PFSK-1 (cell line): ENCODE results near the gene SORCS1.

ENCODE experiments used
- FOXP2 ChIP-seq: optimal IDR thresholded peaks from 2 replicates; pipeline ENCODE3; 2011; ENCODE audit warnings: borderline replicate concordance, control low read depth, inconsistent platforms; ENCODE audit not compliant: insufficient read depth; ENCODE audit errors: extremely low read length, extremely low read depth
- POLR2AphosphoS5 ChIP-seq: IDR thresholded peaks from 2 replicates; pipeline ENCODE4 v1.6.1; 2012; ENCODE audit warnings: low read depth, mild to moderate bottlenecking, control low read depth, low read length, moderate library complexity
- REST ChIP-seq, 2 experiments: IDR thresholded peaks; 2 replicates each; pipeline versions ENCODE4 v1.6.1 to v1.8.0; 2011 to 2012; ENCODE audit warnings: low read depth in 2 of 2, low read length in 2 of 2, control low read depth in 1 of 2, inconsistent platforms in 1 of 2, mild to moderate bottlenecking in 1 of 2, moderate library complexity in 1 of 2; ENCODE audit not compliant: insufficient read depth in 1 of 2
- SIN3A ChIP-seq: IDR thresholded peaks from 2 replicates; pipeline ENCODE4 v1.6.1; 2012; ENCODE audit warnings: mild to moderate bottlenecking, low read length, moderate library complexity, borderline replicate concordance; ENCODE audit not compliant: insufficient read depth
- TAF1 ChIP-seq: IDR thresholded peaks from 2 replicates; pipeline ENCODE4 v1.6.1; 2012; ENCODE audit warnings: low read length, control low read depth, borderline replicate concordance; ENCODE audit not compliant: insufficient read depth

Gene SORCS1

GRCh38 chr10:106866244-106866845, 298.2 kb downstream of the SORCS1 start:
- TF ChIP-seq POLR2AphosphoS5 (no peak), TAF1 (no peak), SIN3A (no peak), REST (IDR thresholded peaks at IDR 0.05; ENCODE audit: insufficient read depth in 1 of 2, low read depth in 2 of 2, low read length in 2 of 2) (no peak), FOXP2 (no peak)

GRCh38 chr10:106864031-106864430, 300.5 kb downstream of the SORCS1 start:
- TF ChIP-seq FOXP2 (no peak), SIN3A (no peak), REST (IDR thresholded peaks at IDR 0.05; ENCODE audit: insufficient read depth in 1 of 2, low read depth in 2 of 2, low read length in 2 of 2) (no peak), TAF1 (no peak), POLR2AphosphoS5 (no peak)

GRCh38 chr10:106863549-106863948, 301.0 kb downstream of the SORCS1 start:
- TF ChIP-seq POLR2AphosphoS5 (no peak), REST (IDR thresholded peaks at IDR 0.05; ENCODE audit: insufficient read depth in 1 of 2, low read depth in 2 of 2, low read length in 2 of 2) (no peak)

GRCh38 chr10:106859892-106860652, 304.4 kb downstream of the SORCS1 start:
- TF ChIP-seq FOXP2, result no peak
- TF ChIP-seq SIN3A, result no peak
- TF ChIP-seq TAF1, result no peak
- no peak for TF ChIP-seq POLR2AphosphoS5
- no peak for TF ChIP-seq REST (IDR thresholded peaks at IDR 0.05; ENCODE audit: insufficient read depth in 1 of 2, low read depth in 2 of 2, low read length in 2 of 2)

GRCh38 chr10:106857728-106858127, 306.8 kb downstream of the SORCS1 start:
- TF ChIP-seq POLR2AphosphoS5 (no peak), SIN3A (no peak), REST (IDR thresholded peaks at IDR 0.05; ENCODE audit: insufficient read depth in 1 of 2, low read depth in 2 of 2, low read length in 2 of 2) (no peak), FOXP2 (no peak), TAF1 (no peak)
